22Rv1 (cell line): Measurements from ENCODE around the gene SLCO3A1.

Source experiments
- CTCF ChIP-seq: fragments of 450-650 bp; IDR thresholded peaks from 2 replicates; pipeline ENCODE4 v1.5.1; 2017; ENCODE audit warnings: mild to moderate bottlenecking
- ZFX ChIP-seq: fragments of 450-650 bp; IDR thresholded peaks from 2 replicates; pipeline ENCODE4 v1.6.1; 2017; ENCODE audit warnings: antibody characterized with exemption, borderline replicate concordance

- TF ChIP-seq CTCF = no peak
- TF ChIP-seq ZFX = no peak
Observed at GRCh38 chr15:91912336-91912735, 58.8 kb downstream of the SLCO3A1 start.
